Natural killer cell (primary cell): ENCODE data around the gene PRR5L. TPM values are rescaled to one million over a fixed set of nuclear protein-coding genes. Genes with fewer than 3 reads are reported as not detected.
A peak's percentile ranks its signal among the peaks of the same experiment; 100 is the strongest.

Experiments used
- ATAC-seq, 3 donors: fragments of 150-1000 bp in 2 of 3; fragments of 200-7000 bp in 1 of 3; cut with Tn5 transposase; 1 replicate in 1 of 3; 2 replicates in 2 of 3; pipeline ENCODE4 v1.10.0; 2021; ENCODE audit warnings: mild to moderate bottlenecking in 2 of 3, moderate library complexity in 2 of 3
- DNase-seq, 2 donors: peaks; one replicate each; pipeline versions ENCODE4 v3.0.0 to v3.0.0-alpha.2; 2013 to 2021; ENCODE audit warnings: mixed read lengths in 1 of 2
- H3K27ac ChIP-seq: one replicate; pipeline ENCODE4 v1.5.1; 2013; ENCODE audit warnings: mild to moderate bottlenecking, low read length
- H3K27me3 ChIP-seq: one replicate; pipeline ENCODE4 v1.6.1; 2013; ENCODE audit warnings: low read length; ENCODE audit not compliant: control insufficient read depth, insufficient read depth
- H3K36me3 ChIP-seq: one replicate; pipeline ENCODE4 v1.6.1; 2013; ENCODE audit warnings: low read length; ENCODE audit not compliant: control insufficient read depth, insufficient read depth
- H3K4me1 ChIP-seq: one replicate; pipeline ENCODE4 v1.6.1; 2013; ENCODE audit warnings: low read length; ENCODE audit not compliant: control insufficient read depth, insufficient read depth
- H3K4me3 ChIP-seq: one replicate; pipeline ENCODE4 v1.5.1; 2013; ENCODE audit warnings: low read length
- H3K9me3 ChIP-seq: one replicate; pipeline ENCODE4 v1.6.1; 2013; ENCODE audit warnings: low read length; ENCODE audit not compliant: control insufficient read depth, insufficient read depth
- H3K27ac Mint-ChIP-seq, 2 donors: one replicate each; pipeline ENCODE4 v1.8.0; 2022; ENCODE audit warnings: mild to moderate bottlenecking in 2 of 2, mixed read lengths in 2 of 2, moderate library complexity in 1 of 2
- H3K27me3 Mint-ChIP-seq, 2 donors: one replicate each; pipeline ENCODE4 v1.8.0; 2022; ENCODE audit warnings: low read depth in 2 of 2, mixed read lengths in 2 of 2
- H3K36me3 Mint-ChIP-seq: one replicate; pipeline ENCODE4 v1.8.0; 2022; ENCODE audit warnings: mixed read lengths
- H3K4me1 Mint-ChIP-seq, 2 donors: one replicate each; pipeline ENCODE4 v1.8.0; 2022; ENCODE audit warnings: mixed read lengths in 2 of 2
- H3K4me3 Mint-ChIP-seq: one replicate; pipeline ENCODE4 v1.8.0; 2022; ENCODE audit warnings: mild to moderate bottlenecking, moderate library complexity, mixed read lengths
- H3K9me3 Mint-ChIP-seq, 2 donors: one replicate each; pipeline ENCODE4 v1.8.0; 2022; ENCODE audit warnings: mixed read lengths in 2 of 2
- CTCF ChIP-seq: fragments of 200-600 bp; IDR thresholded peaks from one replicate; pipeline ENCODE4 v1.8.0; 2022; ENCODE audit warnings: antibody characterized with exemption
- WGBS: methylation state at CpG from one replicate; pipeline ENCODE4 v1.1.7; 2013; ENCODE audit warnings: missing lambda C conversion rate; ENCODE audit not compliant: insufficient coverage; 5-methylcytosine and 5-hydroxymethylcytosine counted together
- intact Hi-C: fragments of 100-400 bp; cut with micrococcal nuclease; formaldehyde crosslinking; loops from one replicate; pipeline ENCODE4 v1.14.2; 2022
- total RNA-seq, 4 donors: library from RNA; stranded (reverse); fragments of 120-200 nt in 1 of 4; gene quantifications; one replicate each; pipeline versions ENCODE4 v1.2.3 to v1.2.4, GENCODE V29; 2013 to 2022

The PRR5L gene
- total RNA-seq, 3 donors from 2014 or later (not counting 1 experiment from before 2014, with no cell fraction given), result 128 to 367 (median 303) TPM

- Histone ChIP-seq H3K4me1 (no peaks in the 10 kb centered on the region), H3K27ac (no peak overlapping the region), H3K36me3 (no peaks in the 10 kb centered on the region), H3K27me3 (no peaks in the 10 kb centered on the region), H3K9me3 (no peaks in the 10 kb centered on the region), H3K4me3 (no peak overlapping the region)
- TF ChIP-seq CTCF, result no peak
- Mint-ChIP-seq H3K4me1 (no peaks in the 10 kb centered on the region), H3K9me3 (no peaks in the 10 kb centered on the region), H3K27ac (no peak overlapping the region), H3K27me3 (peaks cover 10 to 16% of the 10 kb centered on the region in 2 donors), H3K36me3 (peaks cover 7% of the 10 kb centered on the region), H3K4me3 (no peak overlapping the region)
- ATAC-seq (no peak), DNase-seq (no peak)
- intact Hi-C loops, result no loop called here
- WGBS, result 82% methylated on average over 1 of the region's 1 CpG
These were observed 37.4 kb downstream of the PRR5L start for GRCh38 chr11:36333468-36333867.

- Mint-ChIP-seq H3K4me3 (no peak overlapping the region), H3K27ac (no peak overlapping the region), H3K36me3 (peaks cover 7% of the 10 kb centered on the region), H3K4me1 (no peaks in the 10 kb centered on the region), H3K9me3 (no peaks in the 10 kb centered on the region), H3K27me3 (peaks cover 10 to 16% of the 10 kb centered on the region in 2 donors)
- intact Hi-C loops, result no loop called here
- Histone ChIP-seq H3K36me3 (no peaks in the 10 kb centered on the region), H3K4me1 (no peaks in the 10 kb centered on the region), H3K4me3 (no peak overlapping the region), H3K27ac (no peak overlapping the region), H3K27me3 (no peaks in the 10 kb centered on the region), H3K9me3 (no peaks in the 10 kb centered on the region)
- DNase-seq (no peak), ATAC-seq (peak in 1 of 3 donors; percentile 36)
- 70% methylated on average over 2 of the region's 2 CpGs for WGBS
- no peak for TF ChIP-seq CTCF
These were observed 37.8 kb downstream of the PRR5L start for GRCh38 chr11:36333897-36334296.

GRCh38 chr11:36339888-36340287 lies 43.8 kb downstream of the PRR5L start:
- H3K36me3 ChIP-seq, result no peaks in the 10 kb centered on the region
- H3K4me1 Mint-ChIP-seq, result peaks cover 0 to 4% of the 10 kb centered on the region in 2 donors
- intact Hi-C loops, result no loop called here
- DNase-seq (no peak), ATAC-seq (no peak)
- no peak overlapping the region for H3K27ac Mint-ChIP-seq
- H3K27me3 ChIP-seq, result no peaks in the 10 kb centered on the region
- H3K36me3 Mint-ChIP-seq, result no peaks in the 10 kb centered on the region
- H3K9me3 Mint-ChIP-seq, result no peaks in the 10 kb centered on the region
- H3K4me3 Mint-ChIP-seq, result no peak overlapping the region
- no peak overlapping the region for H3K27ac ChIP-seq
- no peak overlapping the region for H3K4me3 ChIP-seq
- no peaks in the 10 kb centered on the region for H3K9me3 ChIP-seq
- H3K27me3 Mint-ChIP-seq, result peaks cover 20 to 26% of the 10 kb centered on the region in 2 donors
- no peak for TF ChIP-seq CTCF
- H3K4me1 ChIP-seq, result no peaks in the 10 kb centered on the region
- WGBS, result 91% methylated on average over 2 of the region's 2 CpGs

GRCh38 chr11:36340897-36341296 lies 44.8 kb downstream of the PRR5L start:
- H3K27ac ChIP-seq, result no peak overlapping the region
- Mint-ChIP-seq H3K36me3 (no peaks in the 10 kb centered on the region), H3K4me3 (no peak overlapping the region), H3K4me1 (peaks cover 0 to 4% of the 10 kb centered on the region in 2 donors), H3K9me3 (no peaks in the 10 kb centered on the region), H3K27ac (no peak overlapping the region), H3K27me3 (peaks cover 22 to 26% of the 10 kb centered on the region in 2 donors)
- ATAC-seq, result no peak
- no peak for DNase-seq
- intact Hi-C loops, result no loop called here
- H3K36me3 ChIP-seq, result no peaks in the 10 kb centered on the region
- H3K4me3 ChIP-seq, result no peak overlapping the region
- H3K4me1 ChIP-seq, result no peaks in the 10 kb centered on the region
- TF ChIP-seq CTCF, result no peak
- 90% methylated on average over 4 of the region's 5 CpGs for WGBS
- no peaks in the 10 kb centered on the region for H3K27me3 ChIP-seq
- H3K9me3 ChIP-seq, result no peaks in the 10 kb centered on the region
